Raji (cell line): ENCODE results near the gene GAPVD1.

ENCODE experiments used
- POLR2A ChIP-seq: IDR thresholded peaks from 2 replicates; pipeline ENCODE4 v1.6.1; 2011; ENCODE audit warnings: low read depth, low read length, control low read depth; ENCODE audit not compliant: insufficient read depth

GAPVD1 gene

DNA sequence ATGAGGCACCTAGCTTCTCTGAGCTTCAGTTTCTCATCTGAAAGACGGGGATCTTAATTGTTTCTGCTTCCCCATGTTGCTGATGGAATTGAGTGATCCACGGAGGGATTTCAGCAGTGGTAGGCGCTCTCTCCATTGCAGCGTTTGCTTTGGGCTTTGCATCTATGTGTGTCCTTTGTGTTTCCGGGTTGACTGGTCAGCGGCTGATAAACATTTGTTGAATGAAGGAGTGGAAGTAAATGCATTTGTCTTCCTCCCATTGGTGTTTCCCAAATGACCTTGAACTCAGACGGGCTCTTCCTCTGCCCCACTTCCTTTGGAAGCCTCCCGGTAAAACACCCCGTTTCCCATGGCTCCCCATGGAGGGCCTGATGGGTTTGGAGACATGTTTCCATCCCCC, 117.2 kb downstream of the GAPVD1 start:
- no peak for TF ChIP-seq POLR2A

DNA sequence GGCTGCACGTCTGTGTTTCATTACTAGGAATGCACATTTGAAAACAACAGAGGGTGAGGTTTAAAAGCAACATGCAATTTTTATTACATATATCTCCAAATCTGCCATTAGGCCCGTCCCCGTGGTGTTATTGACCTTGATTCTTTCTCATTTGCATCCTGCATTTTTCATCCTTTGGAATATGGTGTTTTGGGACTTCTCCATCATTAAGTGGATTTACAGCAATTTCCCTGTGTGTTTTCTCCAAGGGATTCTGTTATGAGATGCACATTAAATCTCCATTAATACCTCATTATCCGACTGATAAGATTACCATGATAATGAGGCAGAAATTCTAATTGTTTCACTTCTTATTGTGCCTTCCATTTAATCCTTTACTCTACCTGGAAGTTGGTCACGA, 117.6 kb downstream of the GAPVD1 start:
- TF ChIP-seq POLR2A: no peak

DNA sequence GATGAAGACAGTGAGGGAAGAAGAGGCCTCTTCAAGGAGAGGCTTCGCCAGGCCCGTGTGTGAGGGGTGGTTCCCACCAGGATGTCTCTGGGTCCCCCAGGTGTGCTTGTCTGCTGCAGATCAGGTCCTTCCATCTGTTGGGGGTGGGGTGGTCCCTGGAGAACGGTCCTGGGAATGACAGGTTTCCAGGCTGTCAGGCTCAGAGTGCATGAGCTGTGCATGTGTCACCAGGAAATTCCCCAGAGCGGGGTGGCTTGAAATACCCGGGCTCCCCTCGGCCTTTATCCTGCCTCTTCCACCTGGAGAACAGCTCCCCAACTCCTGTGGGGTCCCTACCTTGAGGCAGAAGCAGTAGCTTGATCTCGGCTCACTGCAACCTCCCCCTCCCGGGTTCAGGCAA, 118.8 kb downstream of the GAPVD1 start:
- no peak for TF ChIP-seq POLR2A

DNA sequence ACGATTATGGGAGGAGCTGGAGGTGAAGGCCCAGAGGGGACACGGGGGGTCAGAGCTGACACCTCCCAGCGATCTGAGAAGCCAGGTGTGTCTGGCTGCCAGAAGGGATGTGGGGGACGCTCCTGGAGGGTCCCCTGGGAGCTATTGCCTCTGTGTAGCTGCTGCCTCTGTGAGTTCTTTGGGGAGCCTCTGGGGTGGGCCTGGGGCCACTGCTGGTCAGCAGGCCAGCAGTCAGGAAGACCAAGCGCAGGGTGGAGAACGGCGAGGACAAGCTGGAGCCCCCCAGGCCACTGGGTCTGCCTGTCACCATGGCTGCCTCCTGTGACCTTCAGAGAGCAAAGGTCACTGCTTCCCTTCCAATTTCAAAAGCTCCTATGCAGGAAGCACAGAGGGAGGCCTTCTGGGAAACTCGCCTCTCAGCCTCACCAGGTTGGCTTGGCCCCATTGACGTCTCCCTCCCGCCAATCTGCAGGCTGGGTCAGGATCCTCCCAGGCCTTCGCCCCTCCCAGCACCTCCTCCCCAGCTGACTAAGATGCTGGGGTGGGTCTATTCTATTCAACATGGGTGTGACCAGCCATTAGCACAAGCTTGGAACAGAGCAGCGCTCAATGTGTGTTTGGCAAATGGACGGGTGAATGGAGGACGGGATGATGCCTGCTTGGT, 126.4 kb downstream of the GAPVD1 start:
- no peak for TF ChIP-seq POLR2A

DNA sequence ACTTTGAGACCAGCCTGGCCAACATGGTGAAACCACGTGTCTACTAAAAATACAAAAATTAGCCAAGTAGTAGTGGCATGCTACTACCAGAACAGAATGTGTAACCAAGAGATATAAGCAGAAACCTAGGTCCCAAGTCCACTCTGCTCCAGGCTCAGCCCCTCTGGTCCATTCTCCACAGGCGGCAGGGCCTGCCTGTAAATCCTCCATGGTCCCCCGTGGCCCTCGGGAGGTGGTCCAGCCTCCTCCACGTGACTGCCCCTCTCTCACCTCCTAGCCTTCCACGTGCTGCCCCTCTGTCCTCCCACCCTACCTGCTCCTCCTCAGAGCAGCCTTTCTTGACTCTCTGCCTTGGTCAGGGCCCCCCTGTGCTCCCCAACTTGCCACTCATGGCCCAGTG, 127.4 kb downstream of the GAPVD1 start:
- TF ChIP-seq POLR2A: no peak

DNA sequence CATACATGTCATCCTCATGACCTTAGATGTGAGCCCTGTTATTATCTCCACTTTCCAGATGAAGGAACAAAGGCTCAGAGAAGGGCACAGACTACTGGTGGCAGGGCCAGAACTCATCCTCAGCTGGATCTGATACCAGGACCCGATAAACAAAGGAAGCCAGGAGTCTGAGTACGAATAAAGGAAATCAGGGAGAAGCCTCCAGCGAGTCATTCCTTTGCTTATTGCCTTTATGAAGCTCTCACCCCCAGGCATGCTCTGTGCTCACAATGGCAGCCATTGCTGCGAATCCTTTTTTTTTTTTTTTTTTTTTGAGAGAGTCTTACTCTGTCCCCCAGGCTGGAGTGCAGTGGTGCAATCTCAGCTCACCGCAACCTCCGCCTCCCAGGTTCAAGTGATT, 130.1 kb downstream of the GAPVD1 start:
- TF ChIP-seq POLR2A: no peak

DNA sequence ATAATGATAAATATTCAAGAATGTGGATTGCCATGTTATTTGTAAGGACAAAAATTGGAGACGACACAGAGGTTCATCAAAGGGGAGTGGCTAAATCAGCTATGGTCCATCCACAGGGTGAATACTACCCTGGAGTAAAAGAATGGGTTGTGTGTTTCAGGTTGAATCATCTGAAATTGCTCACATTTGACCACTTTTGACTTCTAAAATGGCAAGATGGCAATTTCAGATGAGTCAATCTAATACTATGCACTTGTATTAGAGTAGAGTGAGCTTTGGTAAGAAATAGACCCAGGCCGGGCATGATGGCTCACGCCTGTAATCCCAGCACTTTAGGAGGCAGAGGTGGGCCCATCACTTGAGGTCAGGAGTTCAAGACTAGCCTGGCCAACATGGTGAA, 131.8 kb downstream of the GAPVD1 start:
- TF ChIP-seq POLR2A: no peak

DNA sequence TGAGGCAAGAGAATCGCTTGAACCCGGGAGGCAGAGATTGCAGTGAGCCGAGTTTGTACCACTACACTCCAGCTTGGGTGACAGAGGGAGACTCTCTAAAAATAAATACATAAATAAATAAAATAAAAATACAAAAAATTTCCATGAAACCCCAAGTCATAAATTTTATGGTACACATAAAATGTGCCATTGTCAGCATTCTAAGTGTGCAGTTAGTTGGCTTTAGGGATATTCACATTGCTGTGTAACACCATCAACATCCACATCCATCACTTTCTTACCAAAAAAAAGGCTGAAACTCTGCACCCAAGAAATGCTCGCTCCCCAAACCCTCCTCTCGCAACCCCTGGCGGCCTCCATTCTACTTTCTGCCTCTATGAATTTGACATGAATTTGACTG, 135.2 kb downstream of the GAPVD1 start:
- no peak for TF ChIP-seq POLR2A

DNA sequence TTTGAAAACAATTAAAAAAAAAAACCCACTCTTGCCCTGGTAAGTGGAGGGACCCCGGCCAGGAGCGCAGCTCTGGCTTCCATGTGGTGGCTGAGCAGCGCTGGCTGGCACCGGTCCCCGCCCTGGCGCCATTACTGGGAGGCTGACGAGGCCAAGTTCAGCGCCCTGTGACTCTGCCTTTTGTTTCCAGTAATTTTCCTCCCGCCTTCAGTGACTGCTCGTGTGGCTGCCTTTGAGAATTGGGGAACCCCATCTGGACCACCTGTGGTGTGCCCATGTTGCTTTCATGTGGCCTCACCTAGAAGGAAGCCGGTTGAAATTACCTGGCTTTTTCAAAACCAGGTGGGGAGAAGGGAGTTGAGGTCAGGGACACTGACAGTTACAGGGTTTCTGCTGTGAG, 136.1 kb downstream of the GAPVD1 start:
- TF ChIP-seq POLR2A: no peak

DNA sequence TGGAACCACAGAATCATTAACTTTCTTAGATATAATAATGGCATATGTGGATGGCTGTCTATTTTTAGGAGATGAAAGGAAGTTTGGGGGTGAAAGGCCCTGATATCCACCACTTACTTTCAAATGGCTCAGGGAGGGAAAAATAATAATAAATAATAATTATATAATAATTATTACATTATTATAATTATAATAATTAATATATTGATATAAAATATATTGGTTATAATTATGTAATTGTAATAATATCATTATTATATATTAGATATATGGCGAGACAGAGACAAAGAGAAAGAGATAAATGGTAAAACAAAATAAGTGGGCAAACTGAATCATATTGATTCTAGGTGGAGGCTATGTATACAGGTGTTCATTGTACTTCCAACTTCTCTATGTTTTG, 136.6 kb downstream of the GAPVD1 start:
- TF ChIP-seq POLR2A: no peak

DNA sequence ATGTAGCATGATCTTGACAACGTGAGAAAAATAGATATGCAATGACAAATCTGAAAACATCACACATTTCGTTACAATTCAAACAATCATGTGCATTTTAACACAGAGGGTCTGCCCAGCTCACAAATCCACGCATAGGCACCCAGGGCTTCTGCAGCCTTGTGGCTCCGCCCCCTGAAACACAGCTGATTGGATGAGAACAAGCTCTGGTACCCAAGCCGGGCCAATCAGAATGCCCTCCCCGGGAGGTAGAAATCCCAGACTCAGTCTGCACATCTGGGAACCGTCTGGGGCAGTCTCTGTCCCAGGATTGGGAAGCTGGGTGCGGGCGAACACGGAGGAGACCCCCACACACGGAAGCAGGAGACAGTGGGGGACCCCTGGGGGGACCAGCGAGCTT, 137.5 kb downstream of the GAPVD1 start:
- TF ChIP-seq POLR2A: no peak

DNA sequence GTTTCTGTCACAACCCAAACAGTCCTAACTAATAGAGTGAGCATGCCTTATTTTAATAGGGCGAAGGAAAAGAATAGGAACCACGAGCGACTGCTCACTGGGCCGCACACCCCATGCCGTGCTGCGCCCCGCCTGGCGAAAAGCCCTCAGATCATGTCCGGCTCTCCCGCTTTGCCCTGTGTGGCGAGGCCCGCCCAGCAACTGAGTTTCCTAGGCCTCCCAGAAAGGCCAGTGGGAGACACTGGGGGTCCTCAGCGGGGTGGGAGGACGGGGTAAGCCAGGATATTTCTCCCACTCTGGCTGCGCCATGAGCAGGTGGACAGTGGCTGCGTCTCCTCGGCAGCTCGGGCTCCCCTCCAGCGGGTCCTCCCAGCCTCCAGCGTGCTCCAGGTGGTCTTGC, 138.0 kb downstream of the GAPVD1 start:
- no peak for TF ChIP-seq POLR2A

DNA sequence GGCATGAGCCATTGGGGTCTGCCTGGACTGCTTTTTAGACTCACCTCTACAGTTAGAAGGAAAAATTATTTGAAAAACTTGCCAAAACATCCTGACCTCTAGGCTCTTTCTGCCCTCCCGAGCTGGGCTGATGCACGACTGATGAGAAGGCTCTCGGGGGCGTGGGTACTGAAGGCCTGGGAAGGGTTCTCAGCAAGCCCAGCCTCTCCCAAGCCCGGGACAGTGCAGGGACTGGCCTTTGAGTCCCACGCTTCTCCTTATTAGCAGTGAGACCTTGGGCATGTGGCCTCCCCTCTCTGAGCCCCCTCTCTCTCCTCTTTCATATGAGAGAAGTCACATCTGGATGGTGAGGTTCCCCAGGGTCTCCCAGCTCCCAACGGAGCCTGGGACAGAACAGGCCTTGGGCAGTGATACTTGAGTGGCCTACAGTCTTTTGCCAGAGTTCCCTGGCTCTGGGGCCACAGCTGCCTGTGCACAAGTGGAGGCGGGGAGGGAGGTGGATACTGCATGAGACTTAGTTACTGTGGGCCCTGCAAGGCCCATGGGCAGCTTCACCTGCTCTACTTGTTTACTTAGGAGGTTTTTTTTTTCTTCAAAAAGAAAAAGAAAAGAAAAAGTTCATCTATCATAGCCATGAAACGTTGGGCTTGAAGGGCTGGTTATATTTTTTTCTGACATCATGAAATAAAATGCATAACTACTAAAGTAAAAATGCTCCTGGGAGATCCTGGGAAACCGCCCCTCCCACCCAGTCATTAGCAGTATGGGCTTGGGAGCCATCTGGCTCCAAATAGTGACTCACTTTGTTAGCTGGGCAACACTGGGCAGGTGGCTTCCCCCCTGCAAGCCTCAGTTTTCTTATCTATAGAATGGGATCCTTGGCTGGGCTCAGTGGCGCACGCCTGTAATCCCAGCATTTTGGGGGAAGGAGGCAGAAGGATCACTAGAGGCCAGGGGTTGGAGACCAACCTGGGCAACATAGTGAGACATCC, 139.4 kb downstream of the GAPVD1 start:
- no peak for TF ChIP-seq POLR2A

DNA sequence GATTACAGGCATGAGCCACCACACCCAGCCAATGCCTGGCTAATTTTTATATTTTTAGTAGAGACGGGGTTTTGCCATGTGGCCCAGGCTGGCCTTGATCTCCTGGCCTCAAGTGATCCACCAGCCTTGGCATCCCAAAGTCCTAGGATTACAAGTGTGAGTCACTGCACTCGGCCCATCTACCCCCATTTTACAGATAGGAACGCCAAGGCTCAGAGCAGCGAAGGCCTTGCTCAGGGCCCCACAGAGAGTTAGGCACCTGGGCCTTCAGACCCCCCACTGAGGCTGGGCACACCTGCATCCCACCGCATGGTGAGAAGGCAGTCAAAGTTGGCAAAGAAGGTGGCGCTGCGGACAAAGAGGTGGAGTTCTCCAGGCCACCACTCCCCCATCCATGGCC, 143.1 kb downstream of the GAPVD1 start:
- TF ChIP-seq POLR2A: no peak

DNA sequence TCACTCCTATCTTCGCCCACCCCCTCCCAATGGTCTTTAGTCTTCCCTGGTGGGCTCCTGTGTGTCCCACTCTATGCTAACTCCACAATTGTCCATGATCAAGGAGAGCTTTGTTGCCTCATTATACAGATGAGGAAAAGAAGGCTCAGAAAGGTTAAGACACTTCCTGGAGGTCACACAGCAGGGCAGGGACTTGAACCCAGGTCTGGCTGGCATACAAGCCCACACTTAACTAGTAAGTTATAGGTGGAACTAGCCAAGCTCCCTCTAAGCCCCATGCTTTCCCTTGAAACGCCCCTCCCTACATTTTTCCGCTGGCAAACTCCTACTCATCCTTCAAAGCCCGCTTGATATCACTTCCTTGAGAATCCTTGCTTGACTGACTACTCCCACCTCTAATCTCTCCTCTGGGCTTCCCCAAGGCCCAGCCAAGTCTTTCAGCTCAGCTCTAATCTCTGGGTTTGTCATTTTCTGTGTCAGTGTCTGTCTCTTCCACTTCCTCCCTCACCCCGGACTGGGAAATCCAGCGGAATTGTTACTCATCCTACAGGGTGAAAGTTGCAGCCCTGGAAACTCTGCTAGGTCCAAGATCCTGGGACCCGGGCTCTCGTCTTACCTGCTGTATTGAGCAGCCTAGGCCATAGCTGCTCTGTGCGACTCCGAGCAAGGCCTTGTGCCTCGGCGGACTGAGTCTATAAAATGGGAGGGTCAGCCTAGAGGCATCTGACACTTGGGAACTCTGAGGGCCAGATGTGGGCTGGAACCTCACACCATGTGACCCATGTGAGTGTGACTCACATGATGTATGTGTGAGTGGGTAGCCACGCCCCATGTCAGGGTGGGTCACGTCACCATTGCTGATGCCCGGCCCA, 144.5 kb downstream of the GAPVD1 start:
- no peak for TF ChIP-seq POLR2A

DNA sequence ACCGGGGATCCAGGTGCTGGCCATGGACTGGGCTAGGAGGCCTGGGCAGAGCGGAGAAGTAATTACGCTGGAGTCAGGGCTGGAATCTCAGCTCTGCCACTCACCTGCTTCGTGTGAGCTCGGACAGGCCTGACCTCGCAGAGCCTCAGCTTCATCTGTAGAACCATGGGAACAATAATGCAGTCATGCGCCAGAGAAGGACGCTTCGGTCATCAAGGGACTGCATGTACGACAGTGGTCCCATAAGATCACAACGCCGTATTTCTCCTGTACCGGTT, 145.1 kb downstream of the GAPVD1 start:
- no peak for TF ChIP-seq POLR2A
